Loucy (cell line): ENCODE results near the gene DNAI1.

Experiments
- H2AFZ ChIP-seq: fragments of 200-600 bp; sonication (generic); 2 replicates; pipeline ENCODE4 v1.6.0; 2016; ENCODE audit warnings: antibody characterized with exemption, mild to moderate bottlenecking, low read length, moderate library complexity
- H3F3A ChIP-seq: fragments of 200-600 bp; 2 replicates; pipeline ENCODE4 v1.6.0; 2016; ENCODE audit warnings: antibody characterized with exemption, low read depth, mild to moderate bottlenecking
- H3K27me3 ChIP-seq: fragments of 200-600 bp; sonication (generic); 2 replicates; pipeline ENCODE4 v1.6.1; 2014; ENCODE audit warnings: low read length, mild to moderate bottlenecking; ENCODE audit not compliant: insufficient read depth, poor library complexity, severe bottlenecking
- H3K36me3 ChIP-seq: fragments of 200-600 bp; sonication (generic); 2 replicates; pipeline ENCODE4 v1.6.1; 2016; ENCODE audit warnings: low read length; ENCODE audit not compliant: insufficient read depth
- H3K4me1 ChIP-seq: fragments of 200-600 bp; sonication (generic); 2 replicates; pipeline ENCODE4 v1.5.1; 2014; ENCODE audit warnings: low read length, mild to moderate bottlenecking; ENCODE audit not compliant: insufficient read depth, poor library complexity, severe bottlenecking
- H3K4me2 ChIP-seq: fragments of 200-600 bp; sonication (generic); 2 replicates; pipeline ENCODE4 v1.6.0; 2014; ENCODE audit warnings: antibody characterized with exemption, low read length, low read depth, mild to moderate bottlenecking; ENCODE audit not compliant: poor library complexity, severe bottlenecking
- H3K4me3 ChIP-seq: fragments of 200-600 bp; sonication (generic); 2 replicates; pipeline ENCODE4 v1.5.1; 2014; ENCODE audit warnings: low read length, mild to moderate bottlenecking, mixed read lengths; ENCODE audit not compliant: poor library complexity, severe bottlenecking
- H3K79me2 ChIP-seq: fragments of 200-600 bp; sonication (generic); 2 replicates; pipeline ENCODE4 v1.6.1; 2014; ENCODE audit warnings: low read length; ENCODE audit not compliant: insufficient read depth
- H3K9ac ChIP-seq: fragments of 200-600 bp; sonication (generic); 2 replicates; pipeline ENCODE4 v1.6.0; 2014; ENCODE audit warnings: mild to moderate bottlenecking, low read depth, low read length, moderate library complexity; ENCODE audit not compliant: poor library complexity, severe bottlenecking
- H3K9me2 ChIP-seq: fragments of 200-600 bp; sonication (generic); replicated peaks from 2 replicates; pipeline ENCODE4 v1.6.1; 2016; ENCODE audit warnings: low read depth, low read length, mixed read lengths
- H3K9me3 ChIP-seq: fragments of 200-600 bp; sonication (generic); 2 replicates; pipeline ENCODE4 v1.6.1; 2014; ENCODE audit warnings: mild to moderate bottlenecking, antibody characterized with exemption, low read length, low read depth; ENCODE audit not compliant: insufficient read depth
- H4K20me1 ChIP-seq: fragments of 200-600 bp; sonication (generic); 2 replicates; pipeline ENCODE4 v1.6.0; 2014; ENCODE audit warnings: antibody characterized with exemption, low read length, mild to moderate bottlenecking; ENCODE audit not compliant: insufficient read depth, poor library complexity, severe bottlenecking
- EZH2phosphoT487 ChIP-seq: fragments of 200-600 bp; IDR thresholded peaks from 2 replicates; pipeline ENCODE4 v1.6.1; 2018; ENCODE audit warnings: antibody characterized with exemption, mild to moderate bottlenecking, moderate library complexity, borderline replicate concordance
- TF ChIP-seq, protein P1 (sequence below): fragments of 200-600 bp; sonication (generic); conservative IDR thresholded peaks from 2 replicates; pipeline ENCODE4 v1.5.1; 2014; ENCODE audit warnings: mild to moderate bottlenecking, antibody characterized with exemption, low read length

Gene DNAI1

DNA sequence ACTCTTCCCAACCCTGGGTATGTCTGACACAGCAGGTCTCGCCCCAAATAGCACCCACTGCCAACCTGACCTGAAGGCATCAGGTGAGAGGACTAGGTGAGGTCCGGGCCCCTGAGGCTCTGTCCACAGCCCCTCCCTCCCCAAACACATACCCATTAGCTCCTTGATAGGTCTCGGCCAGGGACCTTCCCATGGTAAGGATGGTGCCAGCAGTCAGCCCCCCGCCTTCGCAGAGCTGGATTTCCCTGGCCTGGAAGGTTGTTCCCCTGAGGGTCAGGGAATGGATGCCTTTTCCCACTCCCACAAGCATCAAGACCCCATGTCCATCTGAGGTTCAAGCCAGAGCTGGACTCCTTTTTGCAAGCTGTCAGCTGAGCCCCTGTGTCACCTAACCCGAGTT lies 61.5 kb downstream of the DNAI1 start:
- Histone ChIP-seq H3K9ac (no peak overlapping the region), H4K20me1 (no peaks in the 10 kb centered on the region), H3K4me3 (no peak overlapping the region), H3K4me2 (no peak overlapping the region), H3K27me3 (no peaks in the 10 kb centered on the region), H3K4me1 (peaks cover 9% of the 10 kb centered on the region), H3K9me2 (no peaks in the 10 kb centered on the region), H2AFZ (no peak overlapping the region), H3K79me2 (no peaks in the 10 kb centered on the region), H3F3A (no peaks in the 10 kb centered on the region), H3K36me3 (no peaks in the 10 kb centered on the region), H3K9me3 (no peaks in the 10 kb centered on the region)
- TF ChIP-seq, protein P1, sequence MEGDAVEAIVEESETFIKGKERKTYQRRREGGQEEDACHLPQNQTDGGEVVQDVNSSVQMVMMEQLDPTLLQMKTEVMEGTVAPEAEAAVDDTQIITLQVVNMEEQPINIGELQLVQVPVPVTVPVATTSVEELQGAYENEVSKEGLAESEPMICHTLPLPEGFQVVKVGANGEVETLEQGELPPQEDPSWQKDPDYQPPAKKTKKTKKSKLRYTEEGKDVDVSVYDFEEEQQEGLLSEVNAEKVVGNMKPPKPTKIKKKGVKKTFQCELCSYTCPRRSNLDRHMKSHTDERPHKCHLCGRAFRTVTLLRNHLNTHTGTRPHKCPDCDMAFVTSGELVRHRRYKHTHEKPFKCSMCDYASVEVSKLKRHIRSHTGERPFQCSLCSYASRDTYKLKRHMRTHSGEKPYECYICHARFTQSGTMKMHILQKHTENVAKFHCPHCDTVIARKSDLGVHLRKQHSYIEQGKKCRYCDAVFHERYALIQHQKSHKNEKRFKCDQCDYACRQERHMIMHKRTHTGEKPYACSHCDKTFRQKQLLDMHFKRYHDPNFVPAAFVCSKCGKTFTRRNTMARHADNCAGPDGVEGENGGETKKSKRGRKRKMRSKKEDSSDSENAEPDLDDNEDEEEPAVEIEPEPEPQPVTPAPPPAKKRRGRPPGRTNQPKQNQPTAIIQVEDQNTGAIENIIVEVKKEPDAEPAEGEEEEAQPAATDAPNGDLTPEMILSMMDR, result no peak

DNA sequence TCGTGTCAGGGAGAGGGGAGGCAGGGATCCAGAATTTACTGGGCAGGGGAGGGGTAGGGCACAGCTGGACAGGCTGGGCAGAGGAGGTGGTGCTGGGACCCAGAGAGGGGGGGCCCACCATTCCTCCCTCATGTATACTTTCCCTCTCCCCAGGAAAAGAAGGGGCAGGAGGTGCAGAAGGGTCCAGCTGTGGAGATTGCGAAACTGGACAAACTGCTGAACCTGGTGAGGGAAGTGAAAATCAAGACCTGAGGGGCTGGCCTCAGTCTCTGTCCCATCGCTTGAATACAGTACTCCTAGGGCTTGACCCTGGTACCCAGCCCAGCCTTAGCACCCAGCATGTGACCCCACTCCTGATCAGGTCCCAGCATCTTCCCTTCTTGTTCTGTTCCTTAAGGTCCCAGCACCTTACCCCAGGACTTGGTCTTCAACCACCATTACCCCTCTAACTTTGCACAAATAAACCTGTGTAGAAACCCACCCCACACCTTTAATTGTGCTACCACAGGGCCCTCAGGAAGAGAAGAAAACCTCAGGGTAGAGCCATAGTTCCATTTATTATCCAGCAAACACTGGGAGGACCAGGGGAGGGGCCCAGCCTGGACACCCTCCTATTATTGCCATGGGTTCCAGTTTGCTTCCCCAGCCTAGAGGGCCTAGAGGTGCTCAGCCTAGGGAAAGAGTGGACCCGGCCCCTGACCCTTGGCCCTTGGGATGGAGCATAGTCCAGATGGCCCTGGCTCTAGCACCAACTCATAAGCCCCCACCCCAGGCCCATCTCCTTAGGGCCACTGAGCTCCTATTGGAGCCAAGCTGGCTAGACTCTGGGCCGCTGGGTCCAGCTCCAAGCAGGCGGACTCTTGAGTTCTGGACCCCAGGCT lies 62.1 kb downstream of the DNAI1 start:
- H4K20me1 ChIP-seq, result no peaks in the 10 kb centered on the region
- no peak overlapping the region for H3K4me2 ChIP-seq
- no peak overlapping the region for H3K9ac ChIP-seq
- H3K79me2 ChIP-seq, result no peaks in the 10 kb centered on the region
- H3K27me3 ChIP-seq, result no peaks in the 10 kb centered on the region
- no peaks in the 10 kb centered on the region for H3K9me3 ChIP-seq
- H3K4me3 ChIP-seq, result no peak overlapping the region
- TF ChIP-seq, protein P1, result no peak
- TF ChIP-seq EZH2phosphoT487, result no peak
- peaks cover 9% of the 10 kb centered on the region for H3K4me1 ChIP-seq
- no peaks in the 10 kb centered on the region for H3F3A ChIP-seq
- no peaks in the 10 kb centered on the region for H3K9me2 ChIP-seq
- H3K36me3 ChIP-seq, result no peaks in the 10 kb centered on the region
- H2AFZ ChIP-seq, result no peak overlapping the region

DNA sequence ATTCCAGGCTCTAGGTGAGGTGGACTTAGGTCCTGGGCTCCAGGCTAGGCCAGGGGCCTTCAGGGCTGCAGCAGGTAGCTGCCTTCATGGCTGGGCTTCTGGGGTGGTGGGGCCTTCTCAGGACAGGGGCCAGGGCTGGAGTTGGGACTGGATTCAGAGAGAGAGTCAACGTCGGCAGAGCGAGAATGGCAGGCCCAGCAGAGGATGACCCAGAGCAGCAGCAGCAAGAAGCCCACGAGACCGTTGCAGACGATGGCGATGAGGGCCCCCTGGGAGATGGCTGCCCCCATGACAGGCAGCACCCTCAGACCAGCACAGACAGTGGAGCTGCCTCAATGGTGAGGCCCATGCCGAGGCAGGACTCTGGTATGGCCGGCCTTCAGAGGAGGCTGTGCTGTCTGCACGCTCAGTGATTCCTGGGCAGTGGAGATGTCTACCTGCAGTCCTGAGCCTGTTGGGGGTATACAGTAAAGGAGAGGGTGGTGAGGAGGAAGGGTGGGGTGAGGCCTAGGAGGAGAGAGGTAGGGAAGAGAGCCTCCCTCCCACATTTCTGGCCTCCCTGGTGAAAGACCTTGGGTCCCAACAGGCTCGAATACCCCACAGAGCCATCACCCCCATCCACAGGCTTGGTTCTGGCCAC lies 62.9 kb downstream of the DNAI1 start:
- TF ChIP-seq EZH2phosphoT487, result no peak
- TF ChIP-seq, protein P1, result no peak
- no peaks in the 10 kb centered on the region for H3K36me3 ChIP-seq
- H3K9me2 ChIP-seq, result no peaks in the 10 kb centered on the region
- no peaks in the 10 kb centered on the region for H3K27me3 ChIP-seq
- H3K9me3 ChIP-seq, result no peaks in the 10 kb centered on the region
- no peaks in the 10 kb centered on the region for H3F3A ChIP-seq
- peaks cover 9% of the 10 kb centered on the region for H3K4me1 ChIP-seq
- H3K9ac ChIP-seq, result no peak overlapping the region
- no peaks in the 10 kb centered on the region for H4K20me1 ChIP-seq
- H3K79me2 ChIP-seq, result no peaks in the 10 kb centered on the region
- no peak overlapping the region for H2AFZ ChIP-seq
- no peak overlapping the region for H3K4me2 ChIP-seq
- no peak overlapping the region for H3K4me3 ChIP-seq
